Parathyroid adenoma (tissue), 2 donors: ENCODE results near the gene PLCG1.
A peak's percentile ranks its signal among the peaks of the same experiment; 100 is the strongest.

Source experiments
- H2AFZ ChIP-seq: fragments of 300-600 bp; sonication (generic); one replicate; pipeline ENCODE4 v1.7.0; 2017; ENCODE audit warnings: antibody characterized with exemption, mild to moderate bottlenecking
- H3K27ac ChIP-seq: fragments of 300-600 bp; sonication (generic); one replicate; pipeline ENCODE4 v1.7.0; 2017
- H3K27me3 ChIP-seq: fragments of 300-600 bp; sonication (generic); one replicate; pipeline ENCODE4 v1.7.0; 2017; ENCODE audit warnings: low read length; ENCODE audit not compliant: control insufficient read depth, insufficient read depth
- H3K36me3 ChIP-seq: fragments of 300-600 bp; sonication (generic); one replicate; pipeline ENCODE4 v1.7.0; 2017; ENCODE audit warnings: low read length; ENCODE audit not compliant: control insufficient read depth, insufficient read depth
- H3K4me1 ChIP-seq: fragments of 300-600 bp; sonication (generic); one replicate; pipeline ENCODE4 v1.7.0; 2017; ENCODE audit warnings: control low read depth
- H3K4me2 ChIP-seq: fragments of 300-600 bp; sonication (generic); one replicate; pipeline ENCODE4 v1.7.0; 2017; ENCODE audit warnings: low read length
- H3K4me3 ChIP-seq: fragments of 300-600 bp; sonication (generic); one replicate; pipeline ENCODE4 v1.7.0; 2017; ENCODE audit warnings: low read depth, low read length
- H3K79me2 ChIP-seq: fragments of 300-600 bp; sonication (generic); one replicate; pipeline ENCODE4 v1.7.0; 2017; ENCODE audit warnings: control low read depth
- H3K9ac ChIP-seq: fragments of 300-600 bp; sonication (generic); one replicate; pipeline ENCODE4 v1.7.0; 2017; ENCODE audit warnings: mild to moderate bottlenecking
- H3K9me3 ChIP-seq: fragments of 300-600 bp; sonication (generic); one replicate; pipeline ENCODE4 v1.7.0; 2017; ENCODE audit warnings: low read length; ENCODE audit not compliant: control insufficient read depth
- CTCF ChIP-seq: fragments of 300-600 bp; sonication (generic); IDR thresholded peaks from one replicate; pipeline ENCODE4 v1.7.0; 2017; ENCODE audit warnings: antibody characterized with exemption, mild to moderate bottlenecking
- donor health status: primary hyperparathyroidism.

PLCG1 gene

GRCh38 chr20:41135187-41135887, 2.0 kb upstream of the PLCG1 start:
- Histone ChIP-seq H3K79me2 (peaks cover 14% of the 10 kb centered on the region), H3K9me3 (no peaks in the 10 kb centered on the region), H3K27ac (no peak overlapping the region), H3K36me3 (no peaks in the 10 kb centered on the region), H3K4me2 (no peak overlapping the region), H3K9ac (no peak overlapping the region), H3K4me1 (peaks cover 5% of the 10 kb centered on the region), H2AFZ (no peak overlapping the region), H3K27me3 (no peaks in the 10 kb centered on the region), H3K4me3 (no peak overlapping the region)
- TF ChIP-seq CTCF: peak; percentile 86

GRCh38 chr20:41135888-41136679, 1.3 kb upstream of the PLCG1 start:
- peak overlapping the region; percentile 86 for H3K27ac ChIP-seq
- H3K9me3 ChIP-seq: no peaks in the 10 kb centered on the region
- no peak for TF ChIP-seq CTCF
- H3K9ac ChIP-seq: no peak overlapping the region
- H3K27me3 ChIP-seq: no peaks in the 10 kb centered on the region
- H3K4me2 ChIP-seq: peak overlapping the region; percentile 85
- H3K4me3 ChIP-seq: peak overlapping the region; percentile 53
- peak overlapping the region; percentile 92 for H2AFZ ChIP-seq
- peaks cover 8% of the 10 kb centered on the region for H3K4me1 ChIP-seq
- H3K79me2 ChIP-seq: peaks cover 16% of the 10 kb centered on the region
- no peaks in the 10 kb centered on the region for H3K36me3 ChIP-seq

- Histone ChIP-seq H3K27me3 (no peaks in the 10 kb centered on the region), H3K4me3 (peak overlapping the region; percentile 73), H3K4me2 (peak overlapping the region; percentile 85), H2AFZ (peak overlapping the region; percentile 85), H3K9me3 (no peaks in the 10 kb centered on the region), H3K36me3 (no peaks in the 10 kb centered on the region), H3K4me1 (peaks cover 15% of the 10 kb centered on the region), H3K9ac (peak overlapping the region; percentile 74), H3K27ac (peak overlapping the region; percentile 73), H3K79me2 (peaks cover 22% of the 10 kb centered on the region)
- TF ChIP-seq CTCF: no peak
Observed at GRCh38 chr20:41137614-41138474, 501 bp downstream of the PLCG1 start.

- peak overlapping the region; percentile 73 for H3K27ac ChIP-seq
- no peak for TF ChIP-seq CTCF
- peaks cover 22% of the 10 kb centered on the region for H3K79me2 ChIP-seq
- peak overlapping the region; percentile 85 for H3K4me2 ChIP-seq
- peak overlapping the region; percentile 74 for H3K9ac ChIP-seq
- no peaks in the 10 kb centered on the region for H3K27me3 ChIP-seq
- H3K36me3 ChIP-seq: no peaks in the 10 kb centered on the region
- peaks cover 19% of the 10 kb centered on the region for H3K4me1 ChIP-seq
- H3K4me3 ChIP-seq: peak overlapping the region; percentile 73
- no peaks in the 10 kb centered on the region for H3K9me3 ChIP-seq
- peak overlapping the region; percentile 85 for H2AFZ ChIP-seq
Observed at GRCh38 chr20:41138475-41139226, 1.3 kb downstream of the PLCG1 start.
